GM13976 (cell line): ENCODE measurements around the gene NME9.

ENCODE experiments used
- DNase-seq: peaks from one replicate; pipeline ENCODE4 v3.0.0; 2012; ENCODE audit warnings: low spot score
- in situ Hi-C: fragments of 300-500 bp; cut with MboI; formaldehyde crosslinking; loops from one replicate; pipeline ENCODE4 v1.12.0; 2022; ENCODE audit warnings: low sequenced_read_pairs, mixed read lengths, inconsistent platforms; ENCODE audit not compliant: unreplicated experiment
- TF ChIP-seq, protein P1 (sequence below): IDR thresholded peaks from 2 replicates; pipeline ENCODE4 v1.5.1; 2012; ENCODE audit warnings: borderline replicate concordance, mild to moderate bottlenecking; ENCODE audit not compliant: insufficient read depth; ENCODE audit errors: extremely low read depth, missing control alignments, control extremely low read depth

Gene NME9

DNA sequence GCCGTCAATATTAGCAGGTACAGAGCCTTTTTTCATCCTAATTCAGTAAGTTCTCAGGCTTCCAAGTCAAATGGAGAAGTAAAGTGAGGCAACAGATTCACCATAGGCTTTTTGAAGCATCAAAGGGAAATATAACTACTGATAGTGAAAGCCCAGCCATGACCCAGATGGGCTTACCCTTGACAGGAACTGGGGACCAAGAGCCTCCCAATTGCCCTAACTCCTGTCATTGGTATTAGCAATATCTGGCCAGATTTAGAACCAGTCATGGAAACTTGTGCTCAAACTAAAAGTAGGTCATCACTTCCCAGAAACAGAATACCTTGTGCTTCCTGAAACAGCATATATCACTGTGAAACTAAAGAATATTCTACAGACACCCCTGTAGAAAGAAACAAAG, 33.0 kb downstream of the NME9 start:
- DNase-seq: peak; percentile 27
- in situ Hi-C loops: no loop called here

DNA sequence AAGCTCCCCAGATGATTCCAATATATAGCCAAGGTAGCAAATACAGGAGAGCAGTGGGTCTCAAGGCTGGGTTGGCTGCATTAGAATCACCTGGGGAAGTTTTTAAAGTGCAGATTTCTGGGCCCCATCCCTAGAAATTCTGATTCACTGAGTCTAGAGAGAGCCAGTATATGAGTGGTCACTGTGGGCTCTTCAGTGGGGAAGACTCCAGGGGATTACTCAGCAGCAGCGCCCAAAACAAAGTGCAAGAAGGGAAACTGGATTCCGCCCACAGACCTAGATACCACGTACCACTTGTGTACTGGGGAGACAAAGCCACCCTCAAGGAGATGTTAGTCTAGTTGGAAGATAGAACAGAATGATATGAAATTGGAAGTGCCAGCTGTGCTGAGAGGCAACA, 40.0 kb downstream of the NME9 start:
- in situ Hi-C loops: no loop called here

More for the DNA sequence above, 33.0 kb downstream of the NME9 start:
- TF ChIP-seq, protein P1, sequence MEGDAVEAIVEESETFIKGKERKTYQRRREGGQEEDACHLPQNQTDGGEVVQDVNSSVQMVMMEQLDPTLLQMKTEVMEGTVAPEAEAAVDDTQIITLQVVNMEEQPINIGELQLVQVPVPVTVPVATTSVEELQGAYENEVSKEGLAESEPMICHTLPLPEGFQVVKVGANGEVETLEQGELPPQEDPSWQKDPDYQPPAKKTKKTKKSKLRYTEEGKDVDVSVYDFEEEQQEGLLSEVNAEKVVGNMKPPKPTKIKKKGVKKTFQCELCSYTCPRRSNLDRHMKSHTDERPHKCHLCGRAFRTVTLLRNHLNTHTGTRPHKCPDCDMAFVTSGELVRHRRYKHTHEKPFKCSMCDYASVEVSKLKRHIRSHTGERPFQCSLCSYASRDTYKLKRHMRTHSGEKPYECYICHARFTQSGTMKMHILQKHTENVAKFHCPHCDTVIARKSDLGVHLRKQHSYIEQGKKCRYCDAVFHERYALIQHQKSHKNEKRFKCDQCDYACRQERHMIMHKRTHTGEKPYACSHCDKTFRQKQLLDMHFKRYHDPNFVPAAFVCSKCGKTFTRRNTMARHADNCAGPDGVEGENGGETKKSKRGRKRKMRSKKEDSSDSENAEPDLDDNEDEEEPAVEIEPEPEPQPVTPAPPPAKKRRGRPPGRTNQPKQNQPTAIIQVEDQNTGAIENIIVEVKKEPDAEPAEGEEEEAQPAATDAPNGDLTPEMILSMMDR: no peak

DNA sequence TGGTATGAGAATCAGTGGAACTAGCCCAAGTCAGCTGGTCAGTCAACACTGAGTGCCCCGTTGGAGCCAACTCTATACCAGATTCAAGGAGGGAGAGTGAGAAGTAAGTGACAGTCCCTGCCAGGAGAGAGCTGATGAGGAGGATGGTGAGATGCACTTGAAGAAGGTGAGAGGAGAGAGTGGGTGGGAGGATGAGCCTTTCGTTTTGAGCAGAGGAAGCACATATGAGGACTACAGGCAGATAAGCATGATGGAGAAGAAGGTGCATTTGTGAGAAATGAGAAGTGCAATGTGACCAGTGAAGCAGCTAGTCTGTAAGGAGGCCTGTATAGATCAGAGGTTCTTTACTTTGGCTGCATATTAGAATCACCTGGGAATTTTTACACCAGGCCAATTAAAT, 40.4 kb downstream of the NME9 start:
- in situ Hi-C loops: no loop called here
- TF ChIP-seq, protein P1: no peak

More for the DNA sequence above, 40.0 kb downstream of the NME9 start:
- no peak for DNase-seq
- TF ChIP-seq, protein P1: no peak

DNA sequence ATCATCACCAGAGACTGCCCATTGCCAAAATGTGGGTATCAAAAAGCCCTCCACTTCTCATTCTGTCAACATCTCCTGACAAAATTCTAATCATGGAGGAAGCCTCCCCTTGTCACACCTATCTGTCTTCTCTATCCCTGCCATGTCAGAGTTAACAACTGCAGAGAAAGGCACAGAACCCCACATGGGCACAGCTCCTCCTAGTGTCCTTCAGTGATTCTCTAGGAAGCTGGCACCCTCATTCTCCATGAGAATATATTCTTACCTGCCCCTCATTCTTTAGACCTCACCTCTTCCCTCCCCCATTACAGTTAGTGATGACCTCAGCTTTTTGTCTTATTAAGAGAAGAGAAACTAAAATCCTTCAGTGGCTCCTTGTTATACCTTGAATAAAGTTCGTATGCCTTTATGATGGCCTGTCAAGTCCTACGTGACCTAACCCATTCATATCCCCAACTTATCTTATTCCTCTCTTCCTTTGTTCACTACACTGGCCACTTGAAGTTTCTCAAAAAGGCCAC, 44.6 kb downstream of the NME9 start:
- TF ChIP-seq, protein P1: no peak
- in situ Hi-C loops: no loop called here
- DNase-seq: no peak

More for the DNA sequence above, 40.4 kb downstream of the NME9 start:
- no peak for DNase-seq

DNA sequence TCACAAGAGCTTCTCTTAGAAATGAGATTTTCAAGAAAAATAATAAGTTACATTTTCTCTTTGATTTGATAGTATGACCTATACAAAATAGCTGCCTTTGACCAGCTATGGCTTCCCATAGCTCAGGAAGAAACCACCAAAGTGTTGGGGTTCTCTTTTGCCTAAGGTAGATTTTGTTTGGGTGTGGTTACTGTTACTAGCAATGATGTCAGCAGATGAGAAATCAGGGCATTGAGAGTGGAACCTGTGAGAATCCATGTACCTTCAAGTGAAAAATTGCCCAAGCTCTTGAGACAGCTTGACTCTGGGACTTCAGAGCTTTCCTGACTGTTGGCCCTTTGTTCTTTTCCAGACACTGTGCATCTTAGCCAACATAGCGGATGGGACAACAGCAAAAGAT, 45.6 kb downstream of the NME9 start:
- no peak for DNase-seq
- TF ChIP-seq, protein P1: no peak
- in situ Hi-C loops: no loop called here

DNA sequence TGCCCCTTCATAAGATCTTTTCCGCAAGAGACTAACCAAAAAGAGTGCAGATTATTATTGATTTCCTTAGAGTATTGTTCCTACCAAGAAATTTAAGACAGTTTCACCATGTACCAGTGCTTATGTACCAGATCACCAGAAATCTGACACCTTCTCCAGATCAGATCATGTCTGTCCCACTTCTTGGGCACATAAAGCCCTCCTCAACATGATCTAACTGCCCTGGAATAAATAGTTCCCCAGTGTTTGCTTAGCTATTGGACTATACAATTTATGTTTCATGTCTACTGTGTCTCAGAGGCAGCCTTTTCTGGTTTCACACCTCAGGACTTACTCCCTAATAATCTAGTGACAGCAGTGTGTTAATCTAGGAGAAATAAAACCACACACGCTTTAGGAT, 46.8 kb downstream of the NME9 start:
- in situ Hi-C loops: no loop called here
- TF ChIP-seq, protein P1: no peak
- no peak for DNase-seq
